Body of pancreas (tissue), 4 donors: ENCODE results near the gene UST. TPM values are rescaled to one million over a fixed set of nuclear protein-coding genes. Genes with fewer than 3 reads are reported as not detected.

Source experiments
- ATAC-seq: fragments of 150-250 bp; one replicate; pipeline ENCODE4 v1.9.1; 2016
- DNase-seq, 4 donors: peaks; one replicate each; pipeline ENCODE4 v3.0.0-alpha.2; 2019
- H3K27ac ChIP-seq, 4 donors: fragments of 200-600 bp; sonication (generic); 1 replicate in 3 of 4; 2 replicates in 1 of 4; pipeline versions ENCODE4 v1.5.1 to v1.6.1; 2016 to 2019; ENCODE audit warnings: mild to moderate bottlenecking in 1 of 4, mixed read lengths in 1 of 4, moderate library complexity in 1 of 4
- H3K27me3 ChIP-seq, 2 donors: fragments of 200-600 bp; sonication (generic); one replicate each; pipeline ENCODE4 v1.6.0; 2016; ENCODE audit warnings: mild to moderate bottlenecking in 1 of 2
- H3K36me3 ChIP-seq, 2 donors: fragments of 200-600 bp; sonication (generic); replicated peaks in 1 of 2; 2 replicates each; pipeline ENCODE4 v1.5.1; 2016; ENCODE audit warnings: low read depth in 2 of 2; ENCODE audit not compliant: insufficient read depth in 1 of 2
- H3K4me1 ChIP-seq: fragments of 200-600 bp; sonication (generic); one replicate; pipeline ENCODE4 v1.6.0; 2016
- H3K4me3 ChIP-seq, 2 donors: fragments of 200-600 bp; sonication (generic); 1 replicate in 1 of 2; 2 replicates in 1 of 2; pipeline ENCODE4 v1.5.1; 2016 to 2019
- H3K9me3 ChIP-seq, 3 donors: fragments of 200-600 bp; sonication (generic); 1 replicate in 2 of 3; 2 replicates in 1 of 3; pipeline ENCODE4 v1.5.1; 2016
- POLR2A ChIP-seq, 3 donors: fragments of 450-650 bp; IDR thresholded peaks; one replicate each; pipeline ENCODE4 v1.6.1; 2016; ENCODE audit warnings: antibody characterized with exemption in 3 of 3, mild to moderate bottlenecking in 2 of 3
- WGBS, 2 donors: methylation state at CpG; one replicate each; pipeline ENCODE4 v1.1.5; 2017; 5-methylcytosine and 5-hydroxymethylcytosine counted together
- intact Hi-C: fragments of 100-400 bp; cut with DNase I; formaldehyde crosslinking; loops from one replicate; pipeline ENCODE4 v1.15.1; 2023
- total RNA-seq, 2 donors: library from RNA; depleted of rRNA; stranded (reverse); fragments of >200 nt; gene quantifications; one replicate each; pipeline ENCODE4 v1.1.0, GENCODE V29; 2016
- TF ChIP-seq, protein P1 (sequence below), 7 experiments: fragments of 450-650 bp in 4 of 7; fragments of 200-600 bp in 3 of 7; sonication (generic) in 3 of 7; IDR thresholded peaks; one replicate each; pipeline ENCODE4 v1.5.1; 2016 to 2019; ENCODE audit warnings: antibody characterized with exemption in 7 of 7

Gene UST
- total RNA-seq, 2 donors from 2014 or later, result 11.4 to 28.3 TPM

DNA sequence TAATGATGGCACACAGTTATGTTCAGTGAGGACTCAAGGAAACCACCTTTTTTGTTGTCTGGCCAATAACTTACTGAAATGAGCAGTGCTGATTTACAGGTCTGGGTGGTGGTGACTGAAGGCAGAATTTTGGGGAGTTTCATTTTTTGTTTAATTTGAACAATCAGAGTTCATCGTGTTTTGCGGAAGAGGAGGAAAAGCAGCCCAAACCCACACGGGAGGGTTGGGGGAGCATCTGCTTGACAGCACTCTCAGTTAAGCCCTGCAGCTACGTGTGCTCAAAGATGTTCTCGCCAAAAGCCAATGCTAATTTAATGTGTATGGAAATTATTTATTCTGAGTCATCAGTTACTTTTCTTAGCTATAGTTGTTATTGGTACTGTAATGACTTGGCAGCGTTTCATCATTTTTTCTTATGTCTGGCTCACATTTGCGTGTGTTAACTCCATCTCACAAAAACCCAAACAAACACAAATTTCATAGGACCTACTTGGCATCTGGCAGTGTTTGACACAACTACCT, 89.2 kb downstream of the UST start:
- Histone ChIP-seq H3K27ac (no peak overlapping the region), H3K4me3 (no peak overlapping the region), H3K4me1 (no peaks in the 10 kb centered on the region), H3K36me3 (no peaks in the 10 kb centered on the region), H3K9me3 (no peaks in the 10 kb centered on the region), H3K27me3 (no peaks in the 10 kb centered on the region)
- intact Hi-C loops, result no loop called here
- TF ChIP-seq POLR2A (IDR thresholded peaks at IDR 0.05), result no peak
- TF ChIP-seq, protein P1, sequence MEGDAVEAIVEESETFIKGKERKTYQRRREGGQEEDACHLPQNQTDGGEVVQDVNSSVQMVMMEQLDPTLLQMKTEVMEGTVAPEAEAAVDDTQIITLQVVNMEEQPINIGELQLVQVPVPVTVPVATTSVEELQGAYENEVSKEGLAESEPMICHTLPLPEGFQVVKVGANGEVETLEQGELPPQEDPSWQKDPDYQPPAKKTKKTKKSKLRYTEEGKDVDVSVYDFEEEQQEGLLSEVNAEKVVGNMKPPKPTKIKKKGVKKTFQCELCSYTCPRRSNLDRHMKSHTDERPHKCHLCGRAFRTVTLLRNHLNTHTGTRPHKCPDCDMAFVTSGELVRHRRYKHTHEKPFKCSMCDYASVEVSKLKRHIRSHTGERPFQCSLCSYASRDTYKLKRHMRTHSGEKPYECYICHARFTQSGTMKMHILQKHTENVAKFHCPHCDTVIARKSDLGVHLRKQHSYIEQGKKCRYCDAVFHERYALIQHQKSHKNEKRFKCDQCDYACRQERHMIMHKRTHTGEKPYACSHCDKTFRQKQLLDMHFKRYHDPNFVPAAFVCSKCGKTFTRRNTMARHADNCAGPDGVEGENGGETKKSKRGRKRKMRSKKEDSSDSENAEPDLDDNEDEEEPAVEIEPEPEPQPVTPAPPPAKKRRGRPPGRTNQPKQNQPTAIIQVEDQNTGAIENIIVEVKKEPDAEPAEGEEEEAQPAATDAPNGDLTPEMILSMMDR (IDR thresholded peaks at IDR 0.05), result no peak
- WGBS, 2 donors, result 87 to 90% methylated on average over 7 of the region's 7 CpGs
- ATAC-seq (no peak), DNase-seq (no peak)

DNA sequence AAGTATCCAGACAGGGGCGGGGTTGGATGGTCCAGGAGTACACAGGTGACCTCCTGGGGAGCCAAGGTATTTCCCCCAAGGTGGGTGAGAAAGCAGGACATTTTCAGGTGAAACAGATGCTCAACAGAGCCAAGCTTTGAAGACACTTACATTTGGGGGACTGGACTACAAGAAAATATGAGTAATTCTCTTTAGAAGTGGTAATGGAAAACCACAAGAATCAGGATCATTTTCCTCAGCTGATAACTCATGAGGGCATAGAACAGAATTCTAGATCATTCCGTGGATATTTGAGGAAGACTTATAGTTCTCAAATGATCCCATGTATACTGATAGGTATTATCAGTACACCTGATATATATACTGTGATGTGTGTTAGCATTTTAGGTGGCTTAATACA, 89.9 kb downstream of the UST start:
- TF ChIP-seq POLR2A (IDR thresholded peaks at IDR 0.05), result no peak
- TF ChIP-seq, protein P1 (IDR thresholded peaks at IDR 0.05), result no peak
- H3K36me3 ChIP-seq, result no peaks in the 10 kb centered on the region
- H3K9me3 ChIP-seq, result no peaks in the 10 kb centered on the region
- no peaks in the 10 kb centered on the region for H3K4me1 ChIP-seq
- H3K27me3 ChIP-seq, result no peaks in the 10 kb centered on the region
- DNase-seq, result no peak
- WGBS, 2 donors, result 79 to 81% methylated on average over 2 of the region's 2 CpGs
- intact Hi-C loops, result no loop called here
- ATAC-seq, result no peak
- H3K27ac ChIP-seq, result no peak overlapping the region
- no peak overlapping the region for H3K4me3 ChIP-seq

DNA sequence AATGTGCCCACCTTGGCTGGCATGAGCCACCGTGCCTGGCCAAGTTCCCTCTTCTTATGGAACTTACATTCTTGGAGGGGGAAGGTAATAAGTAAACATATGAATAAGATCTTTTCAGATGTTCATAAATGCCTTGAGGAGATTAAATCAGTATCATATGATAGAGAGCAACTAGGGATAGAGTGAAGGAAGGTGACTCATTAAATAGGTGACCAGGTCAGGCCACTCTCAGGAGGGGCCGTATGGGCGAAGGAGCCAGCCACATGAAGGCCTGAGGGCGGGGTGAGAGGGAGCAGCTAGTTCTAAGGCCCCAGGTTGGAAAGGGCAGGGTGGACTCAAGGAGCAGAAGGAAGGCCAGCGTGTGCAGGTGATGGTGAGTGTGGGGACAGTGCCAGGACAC, 91.1 kb downstream of the UST start:
- Histone ChIP-seq H3K4me3 (no peak overlapping the region), H3K4me1 (no peaks in the 10 kb centered on the region), H3K9me3 (no peaks in the 10 kb centered on the region), H3K27me3 (no peaks in the 10 kb centered on the region), H3K36me3 (no peaks in the 10 kb centered on the region), H3K27ac (no peak overlapping the region)
- intact Hi-C loops, result no loop called here
- no peak for DNase-seq
- TF ChIP-seq POLR2A (IDR thresholded peaks at IDR 0.05), result no peak
- TF ChIP-seq, protein P1 (IDR thresholded peaks at IDR 0.05), result no peak
- ATAC-seq, result no peak
- 89 to 90% methylated on average over 5 of the region's 5 CpGs for WGBS, 2 donors

DNA sequence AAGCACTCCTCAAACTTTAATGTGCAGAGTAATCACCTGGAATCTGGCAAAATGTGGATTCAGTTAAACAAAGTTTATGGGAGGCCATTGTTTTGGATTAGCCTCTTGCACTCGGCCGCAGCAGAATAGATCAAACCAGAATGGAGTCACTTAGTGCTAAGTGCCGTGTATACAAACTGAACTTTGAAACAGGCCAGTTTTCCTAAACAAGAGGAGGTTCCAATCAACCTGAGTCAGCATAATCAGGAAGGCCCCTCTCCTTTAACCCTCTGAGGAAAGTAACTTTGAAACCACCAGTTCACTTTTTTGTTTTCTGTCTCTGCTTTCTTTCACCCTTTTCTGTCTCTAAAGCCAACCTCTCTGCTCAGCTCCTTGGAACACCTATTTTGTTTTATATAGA, 92.2 kb downstream of the UST start:
- no peaks in the 10 kb centered on the region for H3K36me3 ChIP-seq
- 74 to 85% methylated on average over 3 of the region's 3 CpGs for WGBS, 2 donors
- TF ChIP-seq, protein P1 (IDR thresholded peaks at IDR 0.05), result no peak
- no peak for TF ChIP-seq POLR2A (IDR thresholded peaks at IDR 0.05)
- H3K4me3 ChIP-seq, result no peak overlapping the region
- intact Hi-C loops, result no loop called here
- ATAC-seq (no peak), DNase-seq (no peak)
- H3K27me3 ChIP-seq, result no peaks in the 10 kb centered on the region
- H3K27ac ChIP-seq, result no peak overlapping the region
- no peaks in the 10 kb centered on the region for H3K4me1 ChIP-seq
- no peaks in the 10 kb centered on the region for H3K9me3 ChIP-seq

DNA sequence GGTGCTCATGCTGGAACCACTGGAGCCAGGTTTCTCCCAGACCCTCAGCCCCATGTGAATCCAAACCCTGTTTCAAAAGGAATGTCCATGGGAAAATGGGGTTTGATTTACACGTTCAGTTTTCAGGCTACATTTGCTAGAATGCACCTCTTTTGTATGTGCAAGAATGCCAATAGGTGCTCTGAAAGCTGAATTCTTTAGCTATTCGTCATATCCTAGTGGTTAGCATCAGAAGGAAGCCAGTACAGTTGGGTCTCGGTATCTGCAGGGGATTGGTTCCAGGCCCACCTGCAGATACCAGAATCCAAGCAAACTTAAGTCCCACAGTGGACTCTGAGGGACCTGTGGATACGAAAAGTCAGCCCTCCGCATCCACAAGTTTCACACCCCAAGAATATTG, 93.4 kb downstream of the UST start:
- H3K4me1 ChIP-seq, result no peaks in the 10 kb centered on the region
- H3K27me3 ChIP-seq, result no peaks in the 10 kb centered on the region
- no peak for TF ChIP-seq POLR2A (IDR thresholded peaks at IDR 0.05)
- TF ChIP-seq, protein P1 (IDR thresholded peaks at IDR 0.05), result no peak
- ATAC-seq (no peak), DNase-seq (no peak)
- intact Hi-C loops, result no loop called here
- H3K4me3 ChIP-seq, result no peak overlapping the region
- no peak overlapping the region for H3K27ac ChIP-seq
- H3K9me3 ChIP-seq, result no peaks in the 10 kb centered on the region
- 90 to 92% methylated on average over 5 of the region's 5 CpGs for WGBS, 2 donors
- no peaks in the 10 kb centered on the region for H3K36me3 ChIP-seq
